T-helper 2 cell treated with Interferon-gamma antibody and Interleukin-4, amounts not matched to agents 100 ng/mL and 5 ng/mL, for 36 hours (primary cell): Measurements from ENCODE around the gene METTL23. TPM values are rescaled to one million over a fixed set of nuclear protein-coding genes. Genes with fewer than 3 reads are reported as not detected.
"Not testable (repeated sequence)": the region's sequence is repeated elsewhere in the genome, so short reads cannot be mapped to it uniquely, and the experiment has no call there.

ENCODE experiments used
- intact Hi-C: fragments of 100-400 bp; cut with micrococcal nuclease; formaldehyde crosslinking; loops from one replicate; pipeline ENCODE4 v1.15.1; 2023
- total RNA-seq: library from RNA; stranded (reverse); gene quantifications from 2 replicates; pipeline ENCODE4 v1.2.3, GENCODE V29; 2022

The METTL23 gene
- total RNA-seq, 1 donor from 2014 or later = 40.2 TPM

- intact Hi-C loops = loop anchor here (5.0 kb wide), 1 partner anchor 719 kb away; no protein-coding TSS in a partner anchor
These were observed 6.9 kb downstream of the METTL23 start for GRCh38 chr17:76733618-76733957.

- intact Hi-C loops = loop anchor here (5.0 kb wide), 1 partner anchor 718 kb away; no protein-coding TSS in a partner anchor
These were observed 7.6 kb downstream of the METTL23 start for GRCh38 chr17:76734080-76734840.

GRCh38 chr17:76735006-76735405 lies 8.4 kb downstream of the METTL23 start:
- intact Hi-C loops = loop anchor here (5.0 kb wide), 5 partner anchors 57 to 1397 kb away; partner anchors contain the start of genes SEC14L1, TMC8 and UBALD2

GRCh38 chr17:76735586-76736348 lies 9.1 kb downstream of the METTL23 start:
- intact Hi-C loops = loop anchor here (5.0 kb wide), 5 partner anchors 57 to 1397 kb away; partner anchors contain the start of genes SEC14L1, TMC8 and UBALD2

DNA sequence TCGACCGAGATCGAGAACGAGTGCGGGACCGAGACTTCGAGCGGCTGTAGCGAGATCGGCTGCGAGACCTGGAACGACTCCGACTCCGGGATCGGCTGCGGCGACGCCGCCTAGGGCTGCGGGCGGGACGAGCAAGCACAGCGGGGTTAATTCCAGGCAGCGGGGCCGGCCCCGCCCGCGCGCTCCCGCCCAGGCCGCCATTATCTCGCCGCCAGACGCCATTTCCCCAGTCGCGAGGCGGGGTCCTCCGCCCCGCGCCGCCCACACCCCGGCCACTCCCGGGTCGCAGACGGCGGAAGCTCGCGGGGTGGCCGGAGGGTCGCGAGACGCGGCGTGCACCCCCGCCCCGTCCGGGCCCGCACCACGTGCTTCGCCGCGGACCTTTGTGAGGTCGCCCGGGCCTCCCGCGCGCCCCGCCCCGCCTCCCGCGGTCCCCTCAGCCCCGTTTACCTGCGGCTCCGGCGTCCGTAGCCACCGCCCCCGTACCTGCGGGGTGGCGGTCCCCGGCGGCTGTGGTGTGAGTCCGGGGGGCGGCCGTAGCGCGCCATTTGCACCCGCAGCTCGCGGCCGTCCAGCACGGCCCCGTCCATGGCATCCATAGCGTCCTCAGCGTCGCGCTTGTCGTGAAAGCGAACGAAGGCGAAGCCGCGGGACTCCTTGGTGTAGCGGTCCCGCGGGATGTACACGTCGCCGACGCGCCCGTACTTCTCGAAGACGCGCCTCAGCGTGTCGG lies 9.9 kb downstream of the METTL23 start:
- intact Hi-C loops = loop anchor here (1.0 to 5.0 kb wide), 8 partner anchors 10 to 1396 kb away; partner anchors contain the start of genes JMJD6, METTL23, SEC14L1 and TMC8

- intact Hi-C loops = loop anchor here (1.0 to 5.0 kb wide), 8 partner anchors 11 to 1395 kb away; partner anchors contain the start of genes JMJD6, METTL23, SEC14L1 and TMC8
These were observed 10.5 kb downstream of the METTL23 start, which contains the start of gene SRSF2 for GRCh38 chr17:76737082-76737675. SRSF2 (minus strand) TSS chr17:76737331; CDS start chr17:76737160, 171 bp downstream.

GRCh38 chr17:76737676-76738467 lies 11.2 kb downstream of the METTL23 start, which contains the start of gene MFSD11:
MFSD11 (plus strand) TSS chr17:76738119; CDS start chr17:76738353, 234 bp downstream.
- intact Hi-C loops = loop anchor here (1.0 to 5.0 kb wide), 9 partner anchors 12 to 1394 kb away; partner anchors contain the start of genes JMJD6, METTL23, SEC14L1 and TMC8

DNA sequence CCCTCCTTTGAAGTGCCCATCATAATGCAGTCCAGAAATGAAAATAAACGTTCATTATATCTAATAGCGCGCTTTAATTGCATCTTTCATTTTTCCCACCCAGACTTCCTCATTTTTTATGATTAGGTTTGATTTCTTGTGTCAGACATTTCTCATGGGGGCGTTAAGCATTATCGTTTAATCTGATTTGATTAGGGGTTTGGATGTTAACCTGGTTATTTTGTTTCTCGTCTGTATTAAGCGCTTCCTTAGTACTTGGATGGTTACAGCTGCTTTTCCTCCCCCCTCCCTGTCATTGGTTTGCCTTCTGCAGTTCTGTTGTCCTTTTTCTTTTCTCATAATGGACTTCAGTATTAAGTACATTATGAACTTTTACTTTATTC lies 11.8 kb downstream of the METTL23 start:
- intact Hi-C loops = loop anchor here (1.0 to 5.0 kb wide), 6 partner anchors 15 to 1394 kb away; partner anchors contain the start of genes SEC14L1, TMC8 and UBALD2

DNA sequence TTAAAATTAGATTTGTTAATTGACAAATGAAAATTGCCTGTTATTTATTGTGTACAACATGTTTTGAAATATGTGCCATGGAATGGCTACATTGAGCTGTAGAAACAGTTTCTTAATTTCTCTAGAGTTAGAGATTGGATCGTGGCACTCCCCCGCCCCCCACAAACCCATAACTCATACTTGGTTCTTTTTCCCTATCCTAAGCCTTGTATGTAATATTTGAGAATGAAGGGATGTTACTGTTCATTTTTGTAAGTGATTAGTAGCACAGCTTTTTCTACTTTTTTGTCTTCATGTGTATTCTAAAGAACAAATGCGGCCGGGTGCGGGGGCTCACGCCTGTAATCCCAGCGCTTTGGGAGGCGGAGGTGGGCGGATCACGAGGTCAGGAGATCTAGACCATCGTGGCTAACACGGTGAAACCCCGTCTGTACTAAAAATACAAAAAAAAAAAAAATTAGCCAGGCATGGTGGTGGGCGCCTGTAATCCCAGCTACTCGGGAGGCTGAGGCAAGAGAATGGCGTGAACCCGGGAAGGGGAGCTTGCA lies 13.0 kb downstream of the METTL23 start:
- intact Hi-C loops = loop anchor here (5.0 kb wide), 5 partner anchors 53 to 1393 kb away; partner anchors contain the start of genes SEC14L1, TMC8 and UBALD2

DNA sequence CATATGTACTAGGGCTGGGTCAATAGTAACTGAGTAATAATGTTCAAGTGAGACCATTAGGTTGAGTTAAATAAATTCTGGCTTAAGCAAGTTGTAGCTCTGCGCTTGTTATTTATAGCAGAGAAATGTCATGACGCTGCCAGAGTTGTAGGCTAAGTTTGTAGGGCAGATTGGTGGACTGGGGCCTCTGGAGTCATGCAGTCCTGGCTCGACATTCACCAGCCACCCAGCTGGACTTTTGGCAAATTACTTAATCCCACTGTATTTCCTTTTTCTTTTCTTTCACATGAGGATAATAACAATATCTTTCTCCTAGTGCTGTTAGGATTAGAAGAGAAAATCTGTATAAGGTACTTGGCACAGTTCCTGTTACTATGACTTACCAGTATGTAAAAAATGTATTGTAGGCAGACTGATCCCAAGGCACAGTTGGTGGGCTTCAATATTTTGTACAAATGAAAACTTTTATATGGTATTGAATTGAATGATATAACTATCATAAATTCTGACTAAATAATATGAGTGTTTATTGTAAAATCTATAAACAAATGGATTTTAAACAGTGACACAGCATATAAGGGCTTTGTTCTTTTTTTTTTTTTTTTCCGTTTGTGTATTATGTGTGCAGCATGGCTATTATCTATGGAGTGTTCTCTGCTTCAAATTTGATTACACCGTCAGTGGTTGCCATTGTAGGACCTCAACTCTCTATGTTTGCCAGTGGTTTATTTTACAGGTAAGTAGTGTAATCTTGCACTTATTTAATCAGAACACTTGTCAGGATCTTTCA lies 13.9 kb downstream of the METTL23 start:
- intact Hi-C loops = no loop called here

DNA sequence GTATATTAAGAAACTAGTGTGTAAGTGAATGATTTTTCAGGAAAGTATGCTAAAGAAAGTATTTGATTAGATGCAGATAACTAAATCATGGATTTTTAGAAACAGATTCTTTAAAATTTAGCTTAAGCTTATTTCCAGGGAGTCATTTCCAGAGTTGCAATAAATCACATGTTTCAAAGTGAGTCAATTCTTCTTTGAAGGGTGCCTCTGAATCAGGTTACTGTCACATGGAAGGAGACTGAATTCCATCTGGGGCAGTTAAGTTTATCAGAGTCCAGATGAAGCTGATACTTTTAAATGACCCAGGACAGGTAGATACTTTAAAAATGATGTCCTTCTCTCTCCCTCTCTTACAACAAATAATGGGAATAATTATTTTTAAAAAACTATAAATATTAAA lies 16.3 kb downstream of the METTL23 start:
- intact Hi-C loops = no loop called here

- intact Hi-C loops = no loop called here
These were observed 18.1 kb downstream of the METTL23 start for GRCh38 chr17:76744747-76745146.

- intact Hi-C loops = not testable (repeated sequence)
These were observed 19.1 kb downstream of the METTL23 start for GRCh38 chr17:76745785-76746184.

- intact Hi-C loops = no loop called here
These were observed 21.2 kb downstream of the METTL23 start for GRCh38 chr17:76747716-76748363.

- intact Hi-C loops = no loop called here
These were observed 22.0 kb downstream of the METTL23 start for GRCh38 chr17:76748657-76749056.

DNA sequence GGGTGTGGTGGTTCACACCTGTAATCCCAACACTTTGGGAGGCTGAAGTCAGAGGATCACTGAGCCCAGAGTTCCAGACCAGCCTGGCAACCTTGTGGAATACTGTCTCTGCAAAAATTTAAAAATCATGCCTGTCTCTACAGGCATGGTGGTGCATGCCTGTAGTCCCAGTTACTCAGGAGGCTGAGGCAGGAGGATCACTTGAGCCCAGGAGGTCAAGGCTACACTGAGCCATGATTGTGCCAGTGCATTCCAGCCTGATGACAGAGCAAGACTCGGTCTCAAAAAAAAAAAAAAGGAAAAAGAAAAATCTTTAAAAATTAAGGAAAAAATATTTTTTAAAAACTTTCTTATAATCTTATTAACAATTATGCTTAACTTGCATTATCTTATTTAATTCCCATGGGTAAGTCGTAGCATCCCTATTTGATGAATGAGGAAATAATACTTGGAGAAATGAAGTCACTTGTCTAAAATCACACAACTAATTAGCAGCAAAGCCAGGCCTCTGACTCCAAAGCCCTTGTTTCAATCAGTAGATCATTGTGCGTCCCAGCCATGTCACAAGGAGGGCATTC lies 24.9 kb downstream of the METTL23 start:
- intact Hi-C loops = no loop called here

GRCh38 chr17:76752006-76752405 lies 25.4 kb downstream of the METTL23 start:
- intact Hi-C loops = no loop called here
